Stimulated activated CD8-positive, alpha-beta memory T cell treated with anti-CD3 and anti-CD28 coated beads, Interleukin-7, amount 100 ng/mL, for 48 hours (primary cell): ENCODE data around the gene N4BP2.
A peak's percentile ranks its signal among the peaks of the same experiment; 100 is the strongest.
"Not testable (repeated sequence)": the region's sequence is repeated elsewhere in the genome, so short reads cannot be mapped to it uniquely, and the experiment has no call there.

ENCODE experiments used
- DNase-seq, 2 donors: peaks; one replicate each; pipeline ENCODE4 v3.0.0-alpha.2; 2020; ENCODE audit warnings: low read depth in 1 of 2; ENCODE audit errors: extremely low read depth in 1 of 2

Gene N4BP2

GRCh38 chr4:40056716-40057585 lies at the start of gene N4BP2:
N4BP2 (plus strand) TSS chr4:40056850; CDS start chr4:40097341, 40,491 bp downstream.
- DNase-seq, result peak; percentile 48 to 51

GRCh38 chr4:40016007-40016406 lies 40.6 kb upstream of the N4BP2 start:
- no peak for DNase-seq

- DNase-seq, result no peak
Measured at GRCh38 chr4:40020221-40020620, 36.4 kb upstream of the N4BP2 start.

GRCh38 chr4:40021116-40021515 lies 35.5 kb upstream of the N4BP2 start:
- DNase-seq, result not testable (repeated sequence)

GRCh38 chr4:40024049-40024448 lies 32.6 kb upstream of the N4BP2 start:
- not testable (repeated sequence) for DNase-seq

- no peak for DNase-seq
Measured at GRCh38 chr4:40032785-40033184, 23.9 kb upstream of the N4BP2 start.

GRCh38 chr4:40033613-40034012 lies 23.0 kb upstream of the N4BP2 start:
- DNase-seq, result no peak

- DNase-seq, result no peak
Measured at GRCh38 chr4:40038977-40039376, 17.7 kb upstream of the N4BP2 start.

- DNase-seq, result no peak
Measured at GRCh38 chr4:40040908-40041307, 15.7 kb upstream of the N4BP2 start.

GRCh38 chr4:40043786-40044185 lies 12.9 kb upstream of the N4BP2 start:
- no peak for DNase-seq

- peak; percentile 20 to 26 for DNase-seq
Measured at GRCh38 chr4:40046311-40046980, 10.2 kb upstream of the N4BP2 start.

GRCh38 chr4:40053161-40053560 lies 3.5 kb upstream of the N4BP2 start:
- DNase-seq, result no peak

- peak; percentile 28 to 34 for DNase-seq
Measured at GRCh38 chr4:40055511-40055862, 1.2 kb upstream of the N4BP2 start.

GRCh38 chr4:40055863-40056715 lies 561 bp upstream of the N4BP2 start:
- DNase-seq, result peak; percentile 42 to 43

GRCh38 chr4:40057586-40058091 lies 989 bp downstream of the N4BP2 start:
- peak; percentile 29 to 67 for DNase-seq

GRCh38 chr4:40058121-40058520 lies 1.5 kb downstream of the N4BP2 start:
- no peak for DNase-seq

GRCh38 chr4:40058854-40059253 lies 2.2 kb downstream of the N4BP2 start:
- DNase-seq, result no peak

GRCh38 chr4:40059362-40059761 lies 2.7 kb downstream of the N4BP2 start:
- no peak for DNase-seq

- no peak for DNase-seq
Measured at GRCh38 chr4:40065010-40065409, 8.4 kb downstream of the N4BP2 start.

- no peak for DNase-seq
Measured at GRCh38 chr4:40066651-40067050, 10.0 kb downstream of the N4BP2 start.

GRCh38 chr4:40070387-40070786 lies 13.7 kb downstream of the N4BP2 start:
- DNase-seq, result no peak
